ENCODE data around the gene APOBEC3A.

GRCh38 chr22:38957046-38957770, at the start of gene APOBEC3A:
- TF ChIP-seq CTCF (IDR thresholded peaks at IDR 0.05): no peak
- no peak for TF ChIP-seq EP300 (IDR thresholded peaks at IDR 0.05)
- no peak for TF ChIP-seq POLR2A (IDR thresholded peaks at IDR 0.05)
